ENCODE measurements around the gene TMEM87B.
"Not testable (repeated sequence)": the region's sequence is repeated elsewhere in the genome, so short reads cannot be mapped to it uniquely, and the experiment has no call there.

TMEM87B gene

DNA sequence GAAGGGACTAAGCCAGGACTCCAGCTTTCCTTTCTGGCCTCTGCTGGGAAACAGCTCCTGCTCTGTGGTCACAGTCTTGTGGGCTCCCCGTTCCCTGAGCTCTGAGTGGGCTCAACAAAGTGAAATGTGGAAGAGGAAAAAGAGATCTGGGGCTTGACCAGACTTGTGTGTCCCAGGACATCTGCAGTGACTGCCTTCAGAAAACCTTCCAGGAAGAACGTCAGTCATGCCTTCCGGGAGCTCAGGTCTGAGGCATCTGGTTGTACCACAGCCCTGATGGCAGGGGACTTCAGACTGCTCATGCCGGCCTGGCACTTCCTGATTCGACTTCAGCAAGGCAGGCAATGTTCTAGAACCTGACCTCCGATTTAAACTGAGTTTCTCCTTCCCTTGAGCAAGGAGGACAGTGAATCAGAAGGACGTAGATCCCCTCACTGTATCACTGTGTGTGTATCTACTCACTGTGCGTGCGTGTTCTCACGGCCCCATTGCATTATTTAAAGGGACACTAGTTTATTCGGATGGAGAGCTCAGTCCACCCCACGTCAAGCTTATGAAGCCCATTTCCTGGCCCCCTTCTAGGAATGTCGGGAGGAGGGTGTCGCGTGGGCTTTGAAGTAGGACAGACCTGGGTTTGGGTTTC lies 82.6 kb downstream of the TMEM87B start:
- DNase-seq, result no peak

DNA sequence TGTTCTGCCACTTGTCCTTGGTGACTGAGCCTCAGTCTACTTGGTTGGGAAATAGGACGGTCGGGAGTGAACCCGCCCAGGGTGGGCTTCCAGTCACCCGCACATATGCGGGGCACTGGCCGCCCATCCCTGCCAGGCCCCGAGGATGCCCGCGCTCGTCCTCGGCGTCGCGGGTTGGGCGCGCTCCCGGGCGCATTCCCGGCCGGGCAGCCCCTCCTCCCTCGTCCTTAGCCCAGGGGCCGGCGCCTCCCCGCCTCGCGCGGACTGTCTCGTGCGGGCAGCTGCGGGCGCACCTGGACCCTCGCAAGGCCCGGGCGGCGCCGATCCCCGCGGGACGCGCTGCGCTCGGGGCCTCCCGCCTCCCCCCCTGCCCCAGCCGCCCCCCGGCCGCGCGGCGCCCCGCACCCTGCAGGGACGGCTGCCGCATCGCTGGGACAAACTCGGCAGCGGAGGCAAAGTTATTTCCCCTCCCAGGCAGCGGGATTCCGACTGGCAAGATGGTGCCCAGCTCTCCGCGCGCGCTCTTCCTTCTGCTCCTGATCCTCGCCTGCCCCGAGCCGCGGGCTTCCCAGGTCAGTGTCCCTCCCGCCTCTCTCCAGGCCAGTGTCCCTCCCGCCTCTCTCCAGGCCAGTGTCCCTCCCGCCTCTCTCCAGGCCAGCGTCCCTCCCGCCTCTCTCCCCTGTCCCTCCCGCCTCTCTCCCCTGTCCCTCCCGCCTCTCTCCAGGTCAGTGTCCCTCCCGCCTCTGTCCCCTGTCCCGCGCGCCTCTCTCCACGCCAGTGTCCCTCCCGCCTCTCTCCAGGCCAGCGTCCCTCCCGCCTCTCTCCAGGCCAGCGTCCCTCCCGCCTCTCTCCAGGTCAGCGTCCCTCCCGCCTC lies 83.3 kb downstream of the TMEM87B start, which contains the start of gene FBLN7:
Gene FBLN7 (plus strand): TSS at position 227 of the 874 bp plus-strand sequence. CDS start 271 bp downstream, at position 498.
- no peak for DNase-seq

DNA sequence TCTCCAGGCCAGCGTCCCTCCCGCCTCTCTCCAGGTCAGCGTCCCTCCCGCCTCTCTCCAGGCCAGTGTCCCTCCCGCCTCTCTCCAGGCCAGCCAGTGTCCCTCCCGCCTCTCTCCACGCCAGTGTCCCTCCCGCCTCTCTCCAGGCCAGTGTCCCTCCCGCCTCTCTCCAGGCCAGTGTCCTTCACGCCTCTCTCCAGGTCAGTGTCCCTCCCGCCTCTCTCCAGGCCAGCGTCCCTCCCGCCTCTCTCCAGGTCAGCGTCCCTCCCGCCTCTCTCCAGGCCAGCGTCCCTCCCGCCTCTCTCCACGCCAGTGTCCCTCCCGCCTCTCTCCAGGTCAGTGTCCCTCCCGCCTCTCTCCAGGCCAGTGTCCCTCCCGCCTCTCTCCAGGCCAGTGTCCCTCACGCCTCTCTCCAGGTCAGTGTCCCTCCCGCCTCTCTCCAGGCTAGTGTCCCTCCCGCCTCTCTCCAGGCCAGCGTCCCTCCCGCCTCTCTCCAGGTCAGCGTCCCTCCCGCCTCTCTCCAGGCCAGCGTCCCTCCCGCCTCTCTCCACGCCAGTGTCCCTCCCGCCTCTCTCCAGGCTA lies 84.1 kb downstream of the TMEM87B start:
- DNase-seq, result not testable (repeated sequence)

DNA sequence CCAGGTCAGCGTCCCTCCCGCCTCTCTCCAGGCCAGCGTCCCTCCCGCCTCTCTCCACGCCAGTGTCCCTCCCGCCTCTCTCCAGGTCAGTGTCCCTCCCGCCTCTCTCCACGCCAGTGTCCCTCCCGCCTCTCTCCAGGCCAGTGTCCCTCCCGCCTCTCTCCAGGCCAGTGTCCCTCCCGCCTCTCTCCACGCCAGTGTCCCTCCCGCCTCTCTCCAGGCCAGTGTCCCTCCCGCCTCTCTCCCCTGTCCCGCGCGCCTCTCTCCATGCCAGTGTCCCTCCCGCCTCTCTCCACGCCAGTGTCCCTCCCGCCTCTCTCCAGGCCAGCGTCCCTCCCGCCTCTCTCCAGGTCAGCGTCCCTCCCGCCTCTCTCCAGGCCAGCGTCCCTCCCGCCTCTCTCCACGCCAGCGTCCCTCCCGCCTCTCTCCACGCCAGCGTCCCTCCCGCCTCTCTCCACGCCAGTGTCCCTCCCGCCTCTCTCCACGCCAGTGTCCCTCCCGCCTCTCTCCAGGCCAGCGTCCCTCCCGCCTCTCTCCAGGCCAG lies 84.7 kb downstream of the TMEM87B start:
- DNase-seq, result not testable (repeated sequence)

DNA sequence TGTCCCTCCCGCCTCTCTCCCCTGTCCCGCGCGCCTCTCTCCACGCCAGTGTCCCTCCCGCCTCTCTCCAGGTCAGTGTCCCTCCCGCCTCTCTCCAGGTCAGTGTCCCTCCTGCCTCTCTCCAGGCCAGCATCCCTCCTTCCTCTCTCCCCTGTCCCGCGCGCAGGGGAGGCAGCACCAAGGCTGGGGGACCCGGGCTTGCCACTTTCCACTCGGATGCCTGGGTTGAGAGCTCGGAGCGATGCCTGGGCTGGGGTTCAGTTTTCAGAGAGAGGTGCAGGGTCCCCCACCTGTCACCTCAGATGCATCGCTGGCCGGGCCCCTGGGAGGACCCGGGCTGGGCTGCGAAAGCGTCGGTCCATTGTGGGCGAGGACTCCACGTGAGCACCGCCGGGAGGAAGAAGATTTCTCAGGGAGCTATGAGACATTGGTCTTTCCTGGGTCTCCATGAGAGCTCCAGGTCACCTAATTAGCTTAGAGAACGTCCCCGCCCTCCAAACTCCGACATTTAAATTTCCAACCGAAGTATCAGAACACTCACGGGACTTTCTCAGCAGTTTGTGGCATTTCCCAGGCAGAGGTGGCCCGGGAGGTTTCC lies 85.2 kb downstream of the TMEM87B start:
- DNase-seq, result no peak

DNA sequence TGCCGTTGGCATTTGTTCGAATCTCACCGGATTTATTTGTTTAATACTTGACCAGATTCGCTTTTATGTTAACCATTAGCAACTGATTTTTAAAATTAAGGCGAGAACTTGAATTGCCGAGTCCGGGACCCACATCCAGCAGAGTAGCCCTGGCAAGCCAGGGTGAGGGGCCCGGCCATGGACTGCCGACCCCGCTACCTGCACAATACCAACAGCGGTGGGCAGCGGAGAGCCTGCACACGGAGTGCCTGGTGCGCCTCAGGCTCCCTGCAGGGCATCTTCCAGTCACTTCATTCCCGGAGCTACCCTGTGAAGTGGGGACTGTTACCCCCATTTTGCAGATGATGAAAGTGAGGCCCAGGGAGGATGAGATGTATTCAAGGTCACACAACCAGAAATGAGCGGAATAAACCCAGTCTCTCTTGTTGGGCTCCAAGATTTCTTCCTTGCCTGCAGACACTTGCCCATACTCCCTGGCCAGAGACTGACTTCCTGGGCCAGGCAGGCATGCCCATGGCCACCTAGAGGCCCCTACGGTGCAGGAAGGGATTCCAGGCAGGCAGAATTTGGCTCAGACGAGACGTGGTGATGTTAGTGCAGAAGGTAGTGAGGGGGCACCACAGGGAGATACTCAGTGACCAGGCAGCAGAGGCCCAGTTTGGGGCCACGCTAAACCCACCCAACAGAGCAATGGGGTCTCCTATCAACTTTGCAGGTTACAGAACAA lies 86.0 kb downstream of the TMEM87B start:
- no peak for DNase-seq

DNA sequence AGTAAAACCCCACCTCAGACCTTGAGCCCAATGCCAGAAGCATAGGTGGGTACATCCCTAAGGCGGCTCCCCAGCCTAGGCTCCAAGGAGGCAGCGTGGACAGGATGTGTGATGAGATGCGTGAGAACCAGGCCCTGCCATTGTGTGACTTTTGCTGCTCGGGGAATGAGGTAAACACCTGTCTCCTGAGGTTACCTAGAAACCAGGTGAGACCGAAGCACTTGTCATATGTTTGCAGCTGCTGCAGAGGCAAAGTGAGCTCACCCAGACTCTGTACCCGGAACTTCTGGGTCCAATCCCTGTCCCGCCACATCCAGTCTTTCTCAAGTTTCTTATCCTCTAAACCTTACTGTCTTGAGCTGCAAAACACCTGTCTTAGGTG lies 86.5 kb downstream of the TMEM87B start:
- DNase-seq, result no peak

DNA sequence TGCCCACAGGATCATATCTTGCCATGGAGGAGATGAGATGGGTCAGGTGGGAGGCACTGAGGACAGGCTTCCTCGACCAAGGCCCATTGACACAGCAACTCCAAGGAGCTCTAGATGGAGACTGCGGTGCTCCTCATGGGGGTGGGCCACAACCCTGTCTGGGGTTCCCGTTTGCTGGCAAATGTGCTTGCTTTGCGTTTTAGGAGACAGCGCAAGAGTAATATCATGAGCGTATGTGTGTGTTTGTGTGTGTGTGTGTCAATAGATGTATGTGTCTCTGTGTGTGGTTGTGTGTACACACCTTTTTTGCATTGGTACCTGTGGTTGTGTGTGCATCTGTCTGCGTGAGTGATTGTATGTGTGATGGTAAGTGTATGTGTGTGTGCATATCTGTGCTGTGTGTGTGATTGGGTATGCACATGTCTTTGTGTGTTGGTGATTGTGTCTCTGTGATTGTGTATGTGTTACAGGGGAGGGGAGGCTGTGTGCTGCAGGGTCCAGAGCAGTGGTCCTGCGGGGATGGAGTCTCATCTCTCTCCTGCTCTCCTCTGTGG lies 87.5 kb downstream of the TMEM87B start:
- no peak for DNase-seq

DNA sequence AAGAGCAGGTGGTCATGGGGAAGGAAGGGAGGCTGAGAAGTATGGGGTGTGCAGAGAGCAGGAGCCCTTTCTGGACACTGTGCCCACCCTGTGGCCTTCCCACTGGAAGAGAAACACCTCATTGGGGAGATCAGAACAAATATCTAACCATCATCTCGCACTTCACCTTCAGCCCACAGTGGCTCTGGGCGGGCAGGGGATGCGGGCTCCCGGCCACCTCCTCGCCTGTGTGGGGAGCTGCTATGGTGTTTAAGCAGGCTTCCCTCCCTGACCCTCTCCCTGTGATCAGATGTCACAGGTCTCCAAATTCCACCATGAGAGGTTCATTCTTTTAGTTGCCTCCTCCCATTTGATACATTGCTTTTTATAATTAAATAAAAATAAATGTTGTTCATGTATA lies 88.1 kb downstream of the TMEM87B start:
- DNase-seq, result no peak

DNA sequence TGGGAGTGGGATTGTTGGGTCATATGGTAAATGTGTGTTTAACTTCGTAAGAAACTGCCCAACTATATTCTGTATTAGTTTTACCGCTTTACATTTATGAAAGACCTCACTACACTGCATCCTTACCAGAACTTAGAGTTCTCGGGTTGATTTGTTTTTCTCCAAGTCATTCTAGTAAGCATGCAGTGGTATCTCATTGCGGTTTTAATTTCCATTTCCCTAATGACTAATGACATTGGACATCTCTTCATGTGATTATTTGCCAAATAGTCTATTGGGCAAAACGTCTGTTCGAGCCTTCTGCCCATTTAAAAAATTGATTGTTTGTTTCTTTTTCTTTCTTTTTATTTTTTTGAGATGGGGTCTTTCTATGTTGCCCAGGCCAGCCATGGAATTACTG lies 89.9 kb downstream of the TMEM87B start:
- DNase-seq, result no peak

DNA sequence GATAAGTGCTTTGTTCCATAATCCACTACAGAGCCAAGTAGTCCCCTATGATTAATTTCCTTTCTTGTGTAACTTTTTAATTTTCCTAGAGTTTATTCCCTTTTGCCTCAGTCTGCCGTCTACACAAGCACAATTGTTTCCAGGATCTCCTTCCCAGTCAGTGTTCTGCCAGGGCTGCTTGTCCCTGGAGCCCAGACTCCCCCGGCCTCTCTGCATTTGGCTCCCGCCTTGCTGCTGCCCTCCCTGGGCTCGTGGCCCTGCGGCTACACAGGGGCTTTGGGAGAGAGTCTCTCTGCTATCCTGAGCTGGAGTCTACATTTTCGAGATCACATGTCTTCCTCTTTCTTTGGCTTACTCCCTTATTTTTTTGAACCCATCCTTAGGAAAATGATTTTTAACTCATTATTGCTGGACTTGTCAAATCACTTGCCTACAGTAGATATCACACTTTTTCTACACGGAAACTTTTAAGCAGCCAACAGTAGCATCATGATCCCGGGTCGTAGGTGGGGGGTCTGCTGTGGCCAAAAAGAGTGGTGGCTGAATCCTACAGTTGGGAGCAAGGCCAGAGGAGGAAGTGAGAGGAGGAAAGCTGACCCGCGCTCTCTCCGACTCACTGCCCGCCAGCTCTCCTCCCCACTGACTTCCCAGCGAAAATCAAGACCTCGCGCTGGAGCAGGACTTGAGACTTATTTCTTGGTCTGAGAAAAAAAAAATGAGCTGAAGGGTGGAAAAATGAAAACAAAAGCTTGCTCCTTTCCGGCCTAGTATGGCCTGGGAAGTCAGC lies 92.5 kb downstream of the TMEM87B start:
- no peak for DNase-seq

DNA sequence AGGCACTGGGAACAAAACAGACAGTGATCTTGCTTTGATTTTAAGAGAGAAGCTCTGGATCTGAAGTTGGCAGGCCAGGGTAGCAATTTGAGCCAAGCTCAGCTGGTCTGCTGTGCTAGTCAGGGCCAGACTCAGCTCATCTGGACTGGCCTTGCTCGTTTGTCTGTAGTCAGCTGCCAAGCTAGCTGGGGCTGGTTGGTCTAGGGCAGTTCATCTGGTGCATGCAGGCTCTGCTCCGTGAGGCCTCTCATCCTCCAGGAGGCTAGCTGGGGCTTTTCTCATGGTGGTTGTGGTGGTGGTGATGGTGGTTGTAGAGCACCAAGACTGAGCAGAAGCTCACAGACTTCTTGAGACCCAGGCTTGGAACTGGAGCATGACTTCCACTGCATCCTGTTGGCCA lies 93.4 kb downstream of the TMEM87B start:
- DNase-seq, result no peak

DNA sequence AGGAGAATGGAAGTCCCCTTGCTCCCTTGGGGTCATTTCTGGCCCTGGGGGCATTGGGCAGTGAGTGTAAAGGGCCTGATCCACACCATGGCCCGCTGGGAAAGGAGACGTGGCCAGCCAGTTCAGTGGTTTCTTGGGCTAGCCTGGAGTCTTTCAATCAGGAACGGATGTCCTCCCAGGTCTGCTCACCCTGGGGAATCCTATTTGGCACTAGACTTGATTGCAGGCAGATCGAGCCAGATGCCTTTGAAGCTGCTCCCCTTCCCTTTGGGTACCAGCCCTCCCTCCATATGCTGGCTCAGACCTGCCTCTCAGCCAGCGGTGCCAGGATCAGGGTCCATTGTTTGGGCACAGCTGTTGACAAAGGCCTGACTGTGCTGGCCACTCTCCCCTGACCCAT lies 94.1 kb downstream of the TMEM87B start:
- no peak for DNase-seq

DNA sequence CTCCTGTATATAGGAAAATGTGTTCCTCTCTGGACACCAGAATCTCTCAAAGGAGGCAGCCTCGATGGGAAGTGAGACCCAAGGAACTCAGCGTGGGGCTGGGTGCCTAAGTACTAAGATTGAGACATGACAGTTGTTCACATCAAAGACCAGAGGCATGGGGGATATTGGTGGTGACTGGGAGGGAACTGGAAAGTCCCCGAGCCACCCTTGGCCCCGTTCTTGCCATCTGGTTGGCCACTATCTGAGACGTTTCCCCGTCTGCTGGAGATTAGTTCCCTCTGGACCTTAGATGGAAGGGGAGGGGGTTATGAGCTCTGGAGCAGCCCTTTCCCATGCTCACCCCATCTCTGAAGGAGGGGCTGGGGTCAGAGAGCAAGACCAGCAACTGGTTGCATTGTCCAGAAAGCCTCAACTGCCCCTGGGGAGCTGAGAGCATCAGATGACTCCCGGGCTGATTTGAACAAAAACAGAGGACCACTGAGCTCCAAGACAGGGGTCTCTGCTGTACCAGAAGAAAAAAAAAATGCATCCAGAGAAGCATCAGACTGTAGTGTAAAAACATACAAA lies 94.9 kb downstream of the TMEM87B start:
- no peak for DNase-seq

DNA sequence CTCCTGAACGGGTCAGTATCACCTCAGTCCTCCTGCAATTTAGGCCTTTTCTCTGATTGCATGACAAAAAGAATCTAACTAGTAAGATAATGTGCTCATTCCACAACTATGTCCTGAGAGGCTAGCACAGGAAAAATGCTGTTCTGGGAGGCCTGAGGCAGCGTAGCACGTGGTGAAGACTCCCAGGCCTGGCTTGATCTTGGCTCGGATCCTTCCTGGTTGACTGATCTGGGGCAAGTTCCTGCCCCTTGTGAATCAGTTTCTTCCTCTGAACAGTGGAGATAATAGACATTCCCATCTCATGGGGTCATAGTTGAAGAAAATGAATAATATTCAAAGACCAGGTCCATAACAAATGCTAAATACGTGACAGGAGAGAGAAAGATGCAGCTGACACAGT lies 95.4 kb downstream of the TMEM87B start:
- DNase-seq, result no peak

DNA sequence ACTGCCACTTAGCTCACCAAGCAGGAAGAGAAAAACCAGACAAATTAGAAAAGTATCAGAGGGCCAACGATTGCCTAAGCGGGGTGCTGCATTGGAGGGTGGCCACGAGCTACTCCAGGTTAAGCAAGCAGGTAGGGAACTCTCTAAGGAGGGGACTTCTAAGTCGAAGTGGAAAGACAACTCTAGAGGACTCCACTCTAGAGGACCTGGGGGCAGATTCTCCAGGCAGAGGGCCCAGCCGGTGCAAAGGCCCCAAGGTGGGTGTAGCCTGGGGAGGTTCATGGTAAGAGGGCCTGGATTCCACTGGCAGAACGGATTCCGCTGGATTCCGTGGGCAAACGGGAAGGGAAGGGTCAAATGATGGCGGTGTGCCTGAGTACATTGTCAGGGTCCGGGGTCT lies 95.8 kb downstream of the TMEM87B start:
- DNase-seq, result no peak

DNA sequence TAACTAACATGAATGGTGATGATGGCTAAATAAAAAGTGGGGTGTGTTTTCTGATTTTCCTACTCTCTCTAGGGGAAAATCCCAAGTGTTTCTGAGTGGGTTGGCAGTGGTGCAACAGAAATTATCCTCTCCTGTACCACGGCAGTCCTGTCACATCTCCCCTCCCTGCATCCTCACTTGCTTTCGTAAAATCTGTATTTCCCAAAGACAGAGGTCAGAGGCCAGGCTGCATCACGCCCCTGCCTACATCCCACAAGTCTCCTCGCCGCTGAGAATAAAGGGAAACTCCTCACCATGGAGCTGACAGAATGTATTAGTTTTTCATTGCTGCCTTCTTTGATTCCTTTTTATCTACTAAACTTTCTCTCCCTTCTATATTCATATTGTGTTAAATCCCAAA lies 96.2 kb downstream of the TMEM87B start:
- DNase-seq, result no peak

DNA sequence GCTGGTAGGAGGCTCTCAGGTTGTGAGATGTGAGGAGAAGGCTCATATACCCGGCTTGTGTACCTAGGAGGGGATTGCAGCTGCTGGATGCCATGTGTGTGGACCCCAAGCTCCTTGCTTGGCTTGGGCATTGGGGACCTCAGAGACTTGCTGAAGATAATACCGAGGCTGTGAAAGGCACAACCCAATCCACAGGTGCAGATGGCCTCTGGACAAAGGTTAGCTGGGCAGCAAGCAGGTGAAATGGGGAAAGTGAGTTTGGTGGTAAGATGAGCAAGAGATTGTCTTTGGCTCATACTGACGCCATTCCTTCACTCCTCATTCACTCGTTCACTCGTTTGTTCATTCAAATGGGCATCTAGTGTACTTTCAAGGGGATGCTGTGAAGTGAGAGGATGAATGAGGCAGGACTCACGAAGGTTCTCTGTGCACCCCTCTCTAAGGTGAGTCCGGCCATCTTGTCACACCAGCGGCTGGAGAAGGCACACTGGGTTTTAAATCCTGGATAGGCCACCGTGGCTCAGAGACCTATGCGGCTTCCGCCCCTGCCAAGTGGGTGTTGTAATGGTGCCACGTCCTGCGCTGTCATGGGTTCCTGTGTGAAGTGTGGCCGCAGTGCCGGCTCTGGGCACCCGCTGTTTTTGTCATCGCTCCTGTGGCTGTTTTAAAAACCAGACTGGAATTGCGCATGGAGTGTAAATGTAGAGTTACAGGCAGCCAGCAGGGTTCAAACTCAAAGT lies 96.8 kb downstream of the TMEM87B start:
- no peak for DNase-seq

DNA sequence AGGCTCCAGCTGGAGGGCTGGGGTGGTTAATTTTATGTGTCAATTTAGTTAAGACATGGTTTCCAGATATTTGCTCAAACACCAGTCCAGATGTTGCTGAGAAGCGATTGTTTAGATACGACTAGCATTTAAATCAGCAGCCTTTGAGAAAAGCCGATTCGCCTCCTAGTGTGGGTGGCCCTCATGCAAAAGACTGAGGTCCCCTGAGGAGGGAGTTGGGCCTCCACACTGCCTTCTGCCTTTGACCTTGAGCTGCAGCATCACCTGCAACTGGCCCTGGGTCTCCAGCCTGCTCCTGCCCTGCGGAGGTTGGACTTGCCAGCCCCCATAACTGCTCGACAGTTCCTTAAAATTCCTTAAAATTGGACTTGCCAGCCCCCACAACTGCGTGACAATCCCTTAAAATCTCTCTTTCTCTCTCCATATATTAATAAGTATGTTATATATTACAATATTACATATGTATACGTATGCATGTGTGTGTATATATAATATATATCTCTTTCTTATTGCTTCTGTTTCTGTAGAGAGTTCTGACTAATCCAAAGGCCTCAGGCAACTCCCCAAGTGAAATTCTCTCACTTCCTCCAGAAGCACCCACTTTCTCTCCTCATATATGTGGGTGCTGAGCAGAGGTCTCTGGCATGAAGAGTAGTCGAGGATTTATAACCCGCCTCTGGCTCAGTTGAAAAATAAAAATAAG lies 97.6 kb downstream of the TMEM87B start:
- no peak for DNase-seq

DNA sequence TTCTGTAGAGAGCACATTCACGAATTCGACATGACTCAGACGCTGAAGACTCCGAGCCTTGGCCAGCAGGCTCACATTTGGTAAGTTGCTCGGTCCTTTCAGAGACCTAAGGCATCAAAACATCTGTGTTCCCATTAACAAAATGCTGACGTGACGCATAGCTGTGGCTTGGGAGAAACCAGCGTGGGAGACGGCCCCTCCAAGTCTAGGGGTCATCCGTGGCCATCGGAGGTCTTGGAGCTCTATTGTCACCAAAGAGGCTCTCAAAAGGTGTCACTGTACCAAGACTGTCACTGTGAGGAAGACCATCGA lies 98.1 kb downstream of the TMEM87B start:
- no peak for DNase-seq
